H1 (cell line): Measurements from ENCODE around the gene ADCY3. TPM values are rescaled to one million over a fixed set of nuclear protein-coding genes. Genes with fewer than 3 reads are reported as not detected.

Experiments
- CBX5 ChIP-seq: fragments of 300-800, 300-1000 bp; sonication (generic); IDR thresholded peaks from 2 replicates; pipeline ENCODE4 v1.7.1; 2016; ENCODE audit warnings: antibody characterized with exemption, low read length, low read depth
- PHF8 ChIP-seq: fragments of 200-600 bp; sonication (generic); conservative IDR thresholded peaks from 2 replicates; pipeline ENCODE4 v1.7.1; 2012; ENCODE audit warnings: low read depth, mild to moderate bottlenecking, inconsistent platforms, low read length, moderate library complexity
- SIRT6 ChIP-seq: IDR thresholded peaks from one replicate; pipeline ENCODE4 v1.7.1; 2012; ENCODE audit warnings: low read length, inconsistent platforms
- polyA plus RNA-seq, 7 experiments: library from polyadenylated mRNA; depleted of rRNA in 3 of 7; stranded (reverse) in 5 of 7; unstranded in 2 of 7; fragments of >200 nt in 5 of 7; fragments of 200-250 nt in 2 of 7; gene quantifications; 1 replicate in 5 of 7; 2 replicates in 1 of 7; 4 replicates in 1 of 7; pipeline versions ENCODE4 v1.2.1 to v1.2.3, GENCODE V29; 2011 to 2013; ENCODE audit warnings: missing spikeins in 2 of 7, mixed read lengths in 2 of 7
- total RNA-seq: library from RNA; stranded (reverse); fragmentation: NEBNext Ultra II Directional; extraction: Animal tissue kit (Norgen Biotek cat#: 25700); gene quantifications from 2 replicates; pipeline ENCODE4 v1.2.1, GENCODE V29; 2021
- TF ChIP-seq, protein P1 (sequence below): IDR thresholded peaks from 2 replicates; pipeline ENCODE4 v1.6.1; 2011; ENCODE audit warnings: low read depth, mild to moderate bottlenecking, low read length; ENCODE audit not compliant: insufficient read depth

ADCY3 gene
- total and polyA plus RNA-seq, 2 of the 8 experiments (the other 6 are each of a cell fraction or from before 2014, with no cell fraction given), result 45.1 to 52.9 TPM

DNA sequence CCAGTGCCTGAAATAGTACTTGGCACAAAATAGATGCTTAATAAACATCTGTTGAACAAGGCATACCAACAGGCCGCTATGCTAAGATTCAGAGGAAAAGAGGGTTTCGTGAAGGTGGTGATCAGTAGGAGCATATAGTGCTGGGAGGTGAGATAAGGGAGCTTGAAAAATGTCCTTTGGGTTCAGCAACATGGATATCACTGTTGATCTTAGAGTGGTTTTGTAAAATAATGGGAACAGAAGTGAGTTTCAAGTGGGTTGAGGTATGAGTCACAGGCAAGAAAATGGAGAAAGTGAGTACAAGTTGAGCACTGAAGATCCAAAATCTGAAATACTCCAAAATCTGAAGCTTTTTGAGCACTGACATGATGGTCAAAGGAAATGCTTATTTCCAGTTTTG lies 122.4 kb downstream of the ADCY3 start (continued):
- no peak for TF ChIP-seq PHF8
- no peak for TF ChIP-seq CBX5
- TF ChIP-seq SIRT6, result no peak
- TF ChIP-seq, protein P1, sequence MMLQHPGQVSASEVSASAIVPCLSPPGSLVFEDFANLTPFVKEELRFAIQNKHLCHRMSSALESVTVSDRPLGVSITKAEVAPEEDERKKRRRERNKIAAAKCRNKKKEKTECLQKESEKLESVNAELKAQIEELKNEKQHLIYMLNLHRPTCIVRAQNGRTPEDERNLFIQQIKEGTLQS, result no peak
